GM19025 (cell line): ENCODE results near the gene LYPLAL1.
"Not testable (repeated sequence)": the region's sequence is repeated elsewhere in the genome, so short reads cannot be mapped to it uniquely, and the experiment has no call there.

Experiments used
- ATAC-seq: cut with Tn5 transposase; IDR thresholded peaks from one replicate; pipeline ENCODE4 v1.9.1; 2021; ENCODE audit warnings: mild to moderate bottlenecking, low read depth, moderate library complexity; ENCODE audit not compliant: unreplicated experiment

LYPLAL1 gene

GRCh38 chr1:219161371-219161770 is 12.3 kb upstream of the LYPLAL1 start:
- no peak for ATAC-seq

GRCh38 chr1:219163401-219163954 is 10.2 kb upstream of the LYPLAL1 start:
- ATAC-seq: no peak

- no peak for ATAC-seq
Observed at GRCh38 chr1:219171192-219171935, 2.3 kb upstream of the LYPLAL1 start.

- ATAC-seq: no peak
Observed at GRCh38 chr1:219172821-219173220, 857 bp upstream of the LYPLAL1 start.

GRCh38 chr1:219173434-219173757 is 282 bp upstream of the LYPLAL1 start:
- ATAC-seq: no peak

GRCh38 chr1:219174460-219175211 is 958 bp downstream of the LYPLAL1 start:
- no peak for ATAC-seq

- ATAC-seq: no peak
Observed at GRCh38 chr1:219175212-219175564, 1.5 kb downstream of the LYPLAL1 start.

GRCh38 chr1:219176168-219176567 is 2.5 kb downstream of the LYPLAL1 start:
- no peak for ATAC-seq

GRCh38 chr1:219177363-219177762 is 3.7 kb downstream of the LYPLAL1 start:
- ATAC-seq: no peak

GRCh38 chr1:219177940-219178339 is 4.3 kb downstream of the LYPLAL1 start:
- no peak for ATAC-seq

GRCh38 chr1:219179293-219179692 is 5.6 kb downstream of the LYPLAL1 start:
- ATAC-seq: no peak

- no peak for ATAC-seq
Observed at GRCh38 chr1:219184337-219184736, 10.7 kb downstream of the LYPLAL1 start.

- ATAC-seq: no peak
Observed at GRCh38 chr1:219185486-219186117, 11.9 kb downstream of the LYPLAL1 start.

- ATAC-seq: peak; percentile 41
Observed at GRCh38 chr1:219188331-219188803, 14.7 kb downstream of the LYPLAL1 start.

GRCh38 chr1:219189021-219189824 is 15.5 kb downstream of the LYPLAL1 start:
- ATAC-seq: peak; percentile 72

GRCh38 chr1:219189952-219190351 is 16.3 kb downstream of the LYPLAL1 start:
- ATAC-seq: no peak

GRCh38 chr1:219190605-219191004 is 16.9 kb downstream of the LYPLAL1 start:
- ATAC-seq: no peak

GRCh38 chr1:219195833-219196232 is 22.2 kb downstream of the LYPLAL1 start:
- not testable (repeated sequence) for ATAC-seq

- ATAC-seq: no peak
Observed at GRCh38 chr1:219201656-219202055, 28.0 kb downstream of the LYPLAL1 start.

GRCh38 chr1:219202567-219202966 is 28.9 kb downstream of the LYPLAL1 start:
- no peak for ATAC-seq
